ENCODE data around the gene MYT1.
A peak's percentile ranks its signal among the peaks of the same experiment; 100 is the strongest.
"Not testable (repeated sequence)": the region's sequence is repeated elsewhere in the genome, so short reads cannot be mapped to it uniquely, and the experiment has no call there.

GRCh38 chr20:64285579-64286446 lies 121.6 kb downstream of the MYT1 start:
- peak in 6 of 7 experiments; percentile 46 to 81 (median 68) for TF ChIP-seq CTCF (IDR thresholded peaks at IDR 0.05)
- not testable (repeated sequence) for TF ChIP-seq POLR2A (IDR thresholded peaks at IDR 0.05)
